ENCODE measurements around the gene USP20.

Gene USP20

DNA sequence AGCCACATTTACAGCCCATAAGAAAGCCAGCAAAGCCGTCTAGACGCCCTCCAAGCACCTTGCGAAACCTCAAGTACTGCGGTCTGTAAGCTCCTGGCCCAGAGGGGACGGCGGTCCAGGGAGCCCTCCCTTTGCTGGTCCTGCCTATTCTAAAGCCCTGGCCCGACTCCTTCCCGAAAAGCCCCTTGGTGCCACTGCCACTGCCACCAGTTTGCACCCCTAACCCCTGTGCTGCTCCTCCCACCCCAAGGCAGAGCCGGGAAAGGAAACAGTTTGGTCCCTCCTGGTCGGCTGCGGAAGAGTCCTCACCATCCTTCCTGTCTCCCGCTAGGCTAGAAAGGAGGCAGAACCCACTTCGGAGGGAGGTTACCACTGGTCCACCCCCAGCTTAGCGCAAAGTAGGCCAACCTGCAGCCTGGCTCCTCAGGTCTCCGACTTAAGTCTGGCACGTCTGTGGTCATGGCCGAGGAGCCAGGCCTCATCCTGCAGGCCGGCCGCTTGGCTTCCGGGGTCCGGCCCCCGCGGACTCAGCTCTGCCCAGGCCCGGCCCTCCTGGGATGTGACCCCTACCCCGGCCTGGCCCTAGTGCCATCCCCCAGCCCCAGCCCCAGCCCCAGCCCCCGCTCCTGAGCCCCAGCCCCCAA, 12.2 kb upstream of the USP20 start (continued):
- TF ChIP-seq PBX3 (CRISPR knock-in tag; IDR thresholded peaks at IDR 0.05) (peak; percentile 73; the same call in 1 of the 2 replicates), ZNF148 (tag by site-specific recombination; IDR thresholded peaks at IDR 0.05; ENCODE audit: borderline replicate concordance) (no peak), PRDM1 (tag by site-specific recombination; IDR thresholded peaks at IDR 0.05) (no peak), GLIS2 (tag by site-specific recombination; IDR thresholded peaks at IDR 0.05) (peak; percentile 40; the same call in 1 of the 2 replicates), ZBTB6 (tag by site-specific recombination; IDR thresholded peaks at IDR 0.05) (no peak), ZNF335 (tag by site-specific recombination; conservative IDR thresholded peaks at IDR 0.05) (peak; percentile 24), WT1 (tag by site-specific recombination; IDR thresholded peaks at IDR 0.05) (0 out of 2 replicates have a peak, but pooled peaks have one; percentile 18), BCL11A (tag by site-specific recombination; IDR thresholded peaks at IDR 0.05; ENCODE audit: low read depth) (no peak), ZNF580 (tag by site-specific recombination; IDR thresholded peaks at IDR 0.05) (no peak), ZNF785 (tag by site-specific recombination; IDR thresholded peaks at IDR 0.05) (no peak), ZFP69B (tag by site-specific recombination; IDR thresholded peaks at IDR 0.05) (no peak), ZNF670 (tag by site-specific recombination; IDR thresholded peaks at IDR 0.05; ENCODE audit: low read depth) (no peak), ZNF19 (tag by site-specific recombination; IDR thresholded peaks at IDR 0.05; ENCODE audit: low read depth) (no peak), ZNF211 (tag by site-specific recombination; IDR thresholded peaks at IDR 0.05; ENCODE audit: low read depth) (no peak), ZNF501 (tag by site-specific recombination; IDR thresholded peaks at IDR 0.05) (no peak), SP2 (tag by site-specific recombination; IDR thresholded peaks at IDR 0.05) (peak; percentile 73), ZNF280D (tag by site-specific recombination; IDR thresholded peaks at IDR 0.05) (no peak), ZNF37A (tag by site-specific recombination; IDR thresholded peaks at IDR 0.05) (no peak), ZNF600 (tag by site-specific recombination; IDR thresholded peaks at IDR 0.05) (peak; percentile 76), GLI4 (tag by site-specific recombination; IDR thresholded peaks at IDR 0.05) (no peak)
- TF ChIP-seq, protein P1, sequence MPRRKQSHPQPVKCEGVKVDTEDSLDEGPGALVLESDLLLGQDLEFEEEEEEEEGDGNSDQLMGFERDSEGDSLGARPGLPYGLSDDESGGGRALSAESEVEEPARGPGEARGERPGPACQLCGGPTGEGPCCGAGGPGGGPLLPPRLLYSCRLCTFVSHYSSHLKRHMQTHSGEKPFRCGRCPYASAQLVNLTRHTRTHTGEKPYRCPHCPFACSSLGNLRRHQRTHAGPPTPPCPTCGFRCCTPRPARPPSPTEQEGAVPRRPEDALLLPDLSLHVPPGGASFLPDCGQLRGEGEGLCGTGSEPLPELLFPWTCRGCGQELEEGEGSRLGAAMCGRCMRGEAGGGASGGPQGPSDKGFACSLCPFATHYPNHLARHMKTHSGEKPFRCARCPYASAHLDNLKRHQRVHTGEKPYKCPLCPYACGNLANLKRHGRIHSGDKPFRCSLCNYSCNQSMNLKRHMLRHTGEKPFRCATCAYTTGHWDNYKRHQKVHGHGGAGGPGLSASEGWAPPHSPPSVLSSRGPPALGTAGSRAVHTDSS (tag by site-specific recombination; IDR thresholded peaks at IDR 0.05) = no peak
- TF ChIP-seq, protein P2, sequence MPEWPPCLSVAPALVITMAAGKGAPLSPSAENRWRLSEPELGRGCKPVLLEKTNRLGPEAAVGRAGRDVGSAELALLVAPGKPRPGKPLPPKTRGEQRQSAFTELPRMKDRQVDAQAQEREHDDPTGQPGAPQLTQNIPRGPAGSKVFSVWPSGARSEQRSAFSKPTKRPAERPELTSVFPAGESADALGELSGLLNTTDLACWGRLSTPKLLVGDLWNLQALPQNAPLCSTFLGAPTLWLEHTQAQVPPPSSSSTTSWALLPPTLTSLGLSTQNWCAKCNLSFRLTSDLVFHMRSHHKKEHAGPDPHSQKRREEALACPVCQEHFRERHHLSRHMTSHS (tag by site-specific recombination; IDR thresholded peaks at IDR 0.05) = no peak
- TF ChIP-seq, protein P3, sequence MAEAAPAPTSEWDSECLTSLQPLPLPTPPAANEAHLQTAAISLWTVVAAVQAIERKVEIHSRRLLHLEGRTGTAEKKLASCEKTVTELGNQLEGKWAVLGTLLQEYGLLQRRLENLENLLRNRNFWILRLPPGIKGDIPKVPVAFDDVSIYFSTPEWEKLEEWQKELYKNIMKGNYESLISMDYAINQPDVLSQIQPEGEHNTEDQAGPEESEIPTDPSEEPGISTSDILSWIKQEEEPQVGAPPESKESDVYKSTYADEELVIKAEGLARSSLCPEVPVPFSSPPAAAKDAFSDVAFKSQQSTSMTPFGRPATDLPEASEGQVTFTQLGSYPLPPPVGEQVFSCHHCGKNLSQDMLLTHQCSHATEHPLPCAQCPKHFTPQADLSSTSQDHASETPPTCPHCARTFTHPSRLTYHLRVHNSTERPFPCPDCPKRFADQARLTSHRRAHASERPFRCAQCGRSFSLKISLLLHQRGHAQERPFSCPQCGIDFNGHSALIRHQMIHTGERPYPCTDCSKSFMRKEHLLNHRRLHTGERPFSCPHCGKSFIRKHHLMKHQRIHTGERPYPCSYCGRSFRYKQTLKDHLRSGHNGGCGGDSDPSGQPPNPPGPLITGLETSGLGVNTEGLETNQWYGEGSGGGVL (tag by site-specific recombination; IDR thresholded peaks at IDR 0.05) = peak; percentile 37
- TF ChIP-seq, protein P4, sequence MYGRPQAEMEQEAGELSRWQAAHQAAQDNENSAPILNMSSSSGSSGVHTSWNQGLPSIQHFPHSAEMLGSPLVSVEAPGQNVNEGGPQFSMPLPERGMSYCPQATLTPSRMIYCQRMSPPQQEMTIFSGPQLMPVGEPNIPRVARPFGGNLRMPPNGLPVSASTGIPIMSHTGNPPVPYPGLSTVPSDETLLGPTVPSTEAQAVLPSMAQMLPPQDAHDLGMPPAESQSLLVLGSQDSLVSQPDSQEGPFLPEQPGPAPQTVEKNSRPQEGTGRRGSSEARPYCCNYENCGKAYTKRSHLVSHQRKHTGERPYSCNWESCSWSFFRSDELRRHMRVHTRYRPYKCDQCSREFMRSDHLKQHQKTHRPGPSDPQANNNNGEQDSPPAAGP (tag by site-specific recombination; IDR thresholded peaks at IDR 0.05) = no peak

Measured in HEK293 (cell line).